ENCODE data around the gene GID8. TPM values are rescaled to one million over a fixed set of nuclear protein-coding genes. Genes with fewer than 3 reads are reported as not detected.
"Not testable (repeated sequence)": the region's sequence is repeated elsewhere in the genome, so short reads cannot be mapped to it uniquely, and the experiment has no call there.

The GID8 gene
- polyA plus RNA-seq, 1 donor: 57.8 TPM

DNA sequence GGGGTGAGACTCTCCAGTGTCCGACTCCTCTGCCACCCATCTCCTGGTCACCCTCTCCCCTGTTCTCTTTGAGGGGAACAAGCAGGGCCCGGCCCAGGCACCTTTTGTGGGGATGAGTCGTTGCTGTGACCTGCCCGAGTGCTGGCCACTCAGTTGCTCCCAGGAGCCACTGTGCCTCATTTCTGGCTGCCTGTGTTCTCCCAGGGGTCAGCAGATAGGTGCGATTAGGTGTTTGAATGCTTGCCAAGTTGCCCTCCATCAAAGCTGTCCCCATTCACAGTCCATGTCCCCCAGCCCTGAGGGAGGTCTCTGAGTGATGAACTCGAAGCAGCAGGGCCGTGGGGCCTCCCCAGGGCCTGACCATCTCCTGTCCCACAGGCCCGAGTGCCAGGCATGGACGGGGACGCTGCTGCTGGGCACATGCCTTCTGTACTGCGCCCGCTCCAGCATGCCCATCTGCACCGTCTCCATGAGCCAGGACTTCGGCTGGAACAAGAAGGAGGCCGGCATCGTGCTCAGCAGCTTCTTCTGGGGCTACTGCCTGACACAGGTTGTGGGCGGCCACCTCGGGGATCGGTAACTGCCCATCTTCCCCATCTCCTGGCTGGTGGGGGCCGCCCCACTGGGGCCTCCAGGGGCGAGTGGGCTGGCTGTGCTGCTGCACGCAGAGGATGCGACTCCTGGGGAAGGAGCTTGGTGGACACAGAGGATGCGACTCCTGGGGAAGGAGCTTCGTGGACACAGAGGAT lies 18.6 kb downstream of the GID8 start:
- no peak for DNase-seq

DNA sequence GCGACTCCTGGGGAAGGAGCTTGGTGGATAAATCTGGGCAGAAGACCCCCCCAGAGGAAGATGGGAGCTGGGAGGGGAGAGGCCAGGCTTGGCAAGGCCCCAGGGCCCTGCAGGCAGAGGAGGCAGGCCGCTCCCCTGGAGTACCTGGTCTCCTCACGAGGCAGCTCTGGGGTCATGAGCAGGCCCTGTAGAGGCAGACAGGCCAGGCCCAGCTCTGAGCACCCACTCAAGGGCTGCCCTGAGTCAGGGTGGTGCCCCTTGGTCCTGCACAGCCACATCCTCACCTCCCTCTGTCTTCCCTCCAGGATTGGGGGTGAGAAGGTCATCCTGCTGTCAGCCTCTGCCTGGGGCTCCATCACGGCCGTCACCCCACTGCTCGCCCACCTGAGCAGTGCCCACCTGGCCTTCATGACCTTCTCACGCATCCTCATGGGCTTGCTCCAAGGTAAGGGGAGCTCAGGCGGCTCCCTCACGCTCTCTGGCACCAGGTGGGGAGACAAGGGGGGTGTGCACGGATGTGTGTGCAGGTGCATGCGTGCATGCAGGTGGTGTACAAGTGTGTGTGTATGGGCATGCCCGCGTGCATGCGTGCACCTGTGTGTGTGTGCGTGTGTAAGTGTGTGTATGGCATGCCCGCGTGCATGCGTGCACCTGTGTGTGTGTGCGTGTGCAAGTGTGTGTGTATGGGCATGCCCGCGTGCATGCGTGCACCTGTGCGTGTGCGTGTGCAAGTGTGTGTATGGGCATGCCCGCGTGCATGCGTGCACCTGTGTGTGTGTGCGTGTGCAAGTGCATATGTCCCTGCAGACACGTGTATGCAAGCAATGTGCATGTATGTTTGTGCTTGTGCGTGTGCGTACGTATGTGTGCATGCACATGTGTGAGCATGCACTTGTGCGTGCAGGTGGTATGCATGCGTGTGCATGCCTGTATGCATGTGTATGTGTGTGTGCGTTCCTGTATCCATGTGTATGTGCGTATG lies 19.5 kb downstream of the GID8 start:
- no peak for DNase-seq

DNA sequence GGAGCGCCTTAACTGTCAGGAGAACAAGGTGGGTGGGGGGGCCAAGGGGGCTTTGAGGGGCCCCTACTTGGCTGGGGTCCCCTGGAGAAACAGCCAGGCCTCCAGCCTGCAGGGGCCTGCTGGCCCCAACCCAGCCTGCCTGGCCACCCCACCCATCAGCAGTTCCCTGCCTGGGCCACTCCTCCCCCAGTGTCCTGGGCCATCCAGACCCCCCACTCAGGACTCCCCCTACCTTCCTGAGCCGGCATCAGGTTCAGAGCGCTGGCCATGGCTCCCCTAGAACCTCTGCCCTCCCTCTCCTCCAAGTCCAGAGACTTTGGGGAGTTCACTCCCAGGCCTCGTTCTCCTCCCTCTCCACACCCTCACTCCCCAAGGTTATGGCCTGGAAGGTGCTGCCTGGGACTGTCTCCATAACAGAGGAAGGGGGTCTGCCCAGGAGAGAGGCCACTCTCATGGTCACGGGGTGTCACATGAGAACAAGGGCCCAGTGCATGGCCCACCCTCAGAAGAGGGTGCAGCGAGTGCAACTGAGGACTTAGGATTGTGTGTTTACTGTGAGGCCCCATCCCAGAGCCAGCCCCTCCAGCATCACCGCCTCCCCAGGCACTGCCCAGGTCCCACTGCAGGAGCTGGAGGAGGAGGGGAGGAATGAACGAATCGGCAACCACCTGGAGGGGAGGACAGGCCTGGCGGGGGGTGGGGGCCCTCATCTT lies 20.6 kb downstream of the GID8 start:
- no peak for DNase-seq

DNA sequence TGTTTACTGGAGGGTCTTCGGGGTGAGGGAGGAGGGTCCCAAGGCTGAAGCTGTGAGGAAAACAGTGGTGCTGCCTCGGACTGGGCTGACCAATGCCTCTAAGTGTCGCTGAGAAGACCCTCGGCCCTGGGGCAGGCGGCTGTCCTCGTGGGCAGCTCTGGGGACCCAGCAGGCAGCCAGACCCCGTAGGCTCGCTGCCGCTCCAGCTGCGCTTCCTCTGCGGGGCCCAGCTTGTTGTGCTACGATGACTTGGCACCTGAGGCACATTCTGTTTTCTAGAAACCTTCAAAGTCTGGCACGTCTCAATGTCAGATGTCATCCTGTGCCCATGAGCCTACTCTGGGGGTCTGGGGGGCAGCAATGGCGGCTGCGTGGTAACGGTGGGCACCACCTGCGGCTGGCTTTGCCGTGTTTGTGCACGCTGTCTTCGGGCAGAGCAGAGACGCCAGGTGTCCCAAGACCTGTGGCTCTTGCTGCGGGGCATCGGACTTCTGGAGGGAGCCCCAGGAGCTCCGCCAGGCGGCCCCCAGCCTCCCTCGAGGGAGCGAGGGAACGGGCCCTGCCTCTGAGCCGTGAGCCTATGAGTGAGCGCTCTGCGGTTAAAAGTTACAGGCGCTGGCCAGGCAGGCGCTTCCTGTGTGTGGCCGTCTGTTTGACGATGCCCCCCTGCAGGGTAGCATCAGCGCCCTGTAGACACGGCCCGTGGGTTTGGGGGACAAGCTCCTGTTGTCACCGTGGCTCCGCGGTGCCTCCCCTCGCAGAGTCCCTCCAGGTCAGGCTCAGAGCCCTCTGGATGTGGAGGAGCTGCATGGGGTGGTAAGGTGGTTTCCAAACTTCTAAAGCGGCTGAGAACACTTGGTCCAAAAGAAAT lies 21.4 kb downstream of the GID8 start:
- no peak for DNase-seq

DNA sequence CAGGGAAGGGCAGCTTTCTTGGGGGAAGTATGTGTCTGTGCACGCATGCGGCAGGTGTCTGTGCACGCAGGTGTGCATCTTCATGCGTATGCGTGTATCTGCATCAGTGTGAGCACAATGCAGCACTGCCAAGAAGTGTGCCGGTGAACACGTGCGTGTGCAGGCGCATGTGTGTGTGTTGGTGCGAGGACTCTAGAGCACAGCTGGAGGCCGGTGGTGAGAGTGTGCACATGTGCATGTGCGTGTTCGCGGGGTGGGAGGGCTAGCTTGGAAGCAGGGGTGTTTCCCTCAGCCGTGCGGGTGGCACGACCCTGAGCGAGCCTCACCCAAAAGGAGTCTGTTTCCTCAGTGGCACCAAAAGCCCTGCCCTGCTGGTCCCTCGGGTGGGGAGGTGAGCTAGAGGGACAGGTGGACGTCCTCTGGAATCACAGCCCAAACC lies 22.1 kb downstream of the GID8 start:
- DNase-seq: no peak

DNA sequence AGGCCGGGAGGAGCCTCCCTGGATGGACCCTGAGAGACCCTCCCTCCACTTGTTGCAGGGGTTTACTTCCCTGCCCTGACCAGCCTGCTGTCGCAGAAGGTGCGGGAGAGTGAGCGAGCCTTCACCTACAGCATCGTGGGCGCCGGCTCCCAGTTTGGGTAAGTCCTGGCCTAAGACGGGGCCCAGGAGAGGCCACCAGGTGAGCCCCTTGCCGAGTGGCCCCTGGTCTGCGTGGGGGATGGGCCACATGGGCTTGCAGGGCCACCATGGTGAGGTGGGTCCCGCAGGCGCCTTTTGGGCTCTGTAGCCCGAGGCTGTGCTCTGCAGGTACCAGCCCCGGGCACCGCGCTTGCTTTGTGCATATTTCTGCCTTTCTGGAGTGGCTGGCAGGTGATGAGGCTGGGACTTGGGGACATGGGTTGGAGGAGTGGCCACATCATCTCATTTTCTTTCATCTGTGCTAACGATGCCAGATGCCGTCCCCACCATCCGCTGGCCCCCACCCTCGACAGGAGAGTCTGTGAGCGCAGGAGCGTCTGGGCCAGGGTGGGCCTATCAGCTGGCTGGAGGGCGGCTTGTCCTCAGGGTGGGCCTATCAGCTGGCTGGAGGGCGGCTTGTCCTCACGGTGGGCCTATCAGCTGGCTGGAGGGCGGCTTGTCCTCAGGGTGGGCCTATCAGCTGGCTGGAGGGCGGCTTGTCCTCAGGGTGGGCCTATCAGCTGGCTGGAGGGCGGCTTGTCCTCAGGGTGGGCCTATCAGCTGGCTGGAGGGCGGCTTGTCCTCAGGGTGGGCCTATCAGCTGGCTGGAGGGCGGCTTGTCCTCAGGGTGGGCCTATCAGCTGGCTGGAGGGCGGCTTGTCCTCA lies 22.7 kb downstream of the GID8 start:
- not testable (repeated sequence) for DNase-seq

DNA sequence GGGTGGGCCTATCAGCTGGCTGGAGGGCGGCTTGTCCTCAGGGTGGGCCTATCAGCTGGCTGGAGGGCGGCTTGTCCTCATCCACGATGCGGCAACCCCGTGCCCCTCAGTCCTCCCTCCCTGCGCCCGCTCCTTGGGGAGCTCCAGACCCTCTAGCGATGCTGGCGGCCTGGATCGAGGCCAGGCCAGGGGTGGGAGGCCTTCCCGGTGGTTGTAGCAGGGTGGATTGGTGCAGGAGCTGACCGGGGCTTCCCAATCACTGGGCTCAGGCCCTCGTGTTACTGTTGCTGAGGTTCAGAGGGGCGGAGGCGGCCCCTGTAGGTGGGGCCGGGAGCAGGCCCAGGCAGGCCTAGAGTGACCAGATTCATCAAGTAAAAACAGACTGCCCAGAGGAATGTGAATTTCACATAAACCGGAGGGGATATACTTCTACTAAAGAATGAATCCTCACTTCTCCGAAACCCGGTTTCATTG lies 23.4 kb downstream of the GID8 start:
- peak; percentile 24 for DNase-seq

DNA sequence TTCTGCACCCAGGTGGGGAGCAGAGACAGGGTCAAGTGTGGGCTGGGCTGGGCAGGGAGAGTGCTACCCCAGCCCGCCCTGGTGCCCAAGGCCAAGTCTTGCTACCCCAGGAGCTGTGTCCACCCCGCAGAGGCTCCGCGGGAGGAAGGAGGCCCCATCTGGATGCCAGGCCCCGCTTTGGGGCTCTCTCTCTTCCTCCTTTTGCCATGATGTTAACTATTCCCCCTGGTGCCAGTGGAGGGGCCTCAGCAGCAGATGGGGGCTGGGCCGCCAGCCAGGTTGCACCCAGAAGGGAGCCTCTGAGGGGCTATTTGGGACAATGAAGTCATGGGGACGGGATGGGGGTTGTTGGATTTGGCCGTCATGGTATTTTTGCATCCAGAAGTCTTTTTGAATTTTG lies 23.9 kb downstream of the GID8 start:
- no peak for DNase-seq

DNA sequence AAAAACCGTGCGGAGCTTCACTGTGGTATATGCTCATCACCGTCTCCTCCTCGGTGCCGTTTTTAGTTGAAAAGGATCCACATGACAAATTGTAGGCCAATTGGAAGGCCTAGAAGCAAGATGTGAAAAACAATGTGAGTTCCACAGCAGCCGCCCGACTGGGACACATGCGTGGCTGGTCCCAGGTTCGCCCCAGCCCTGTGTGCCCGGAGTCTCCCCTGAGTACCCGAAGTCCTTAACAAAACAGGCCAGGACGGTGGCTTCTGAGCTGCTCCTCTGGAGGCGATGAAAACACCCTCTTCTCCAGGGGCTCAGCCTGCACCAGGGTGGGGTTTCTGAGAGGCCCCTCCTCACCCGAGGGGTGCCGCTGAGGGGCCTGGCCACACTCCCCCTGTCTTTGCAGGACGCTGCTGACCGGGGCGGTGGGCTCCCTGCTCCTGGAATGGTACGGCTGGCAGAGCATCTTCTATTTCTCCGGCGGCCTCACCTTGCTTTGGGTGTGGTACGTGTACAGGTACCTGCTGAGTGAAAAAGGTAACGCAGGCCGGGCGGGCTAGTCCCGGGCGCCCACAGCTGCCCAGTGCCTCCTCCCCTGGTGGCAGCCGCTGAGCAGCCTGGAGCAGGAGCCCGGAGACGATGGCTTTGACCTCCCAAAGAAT lies 24.4 kb downstream of the GID8 start:
- no peak for DNase-seq

DNA sequence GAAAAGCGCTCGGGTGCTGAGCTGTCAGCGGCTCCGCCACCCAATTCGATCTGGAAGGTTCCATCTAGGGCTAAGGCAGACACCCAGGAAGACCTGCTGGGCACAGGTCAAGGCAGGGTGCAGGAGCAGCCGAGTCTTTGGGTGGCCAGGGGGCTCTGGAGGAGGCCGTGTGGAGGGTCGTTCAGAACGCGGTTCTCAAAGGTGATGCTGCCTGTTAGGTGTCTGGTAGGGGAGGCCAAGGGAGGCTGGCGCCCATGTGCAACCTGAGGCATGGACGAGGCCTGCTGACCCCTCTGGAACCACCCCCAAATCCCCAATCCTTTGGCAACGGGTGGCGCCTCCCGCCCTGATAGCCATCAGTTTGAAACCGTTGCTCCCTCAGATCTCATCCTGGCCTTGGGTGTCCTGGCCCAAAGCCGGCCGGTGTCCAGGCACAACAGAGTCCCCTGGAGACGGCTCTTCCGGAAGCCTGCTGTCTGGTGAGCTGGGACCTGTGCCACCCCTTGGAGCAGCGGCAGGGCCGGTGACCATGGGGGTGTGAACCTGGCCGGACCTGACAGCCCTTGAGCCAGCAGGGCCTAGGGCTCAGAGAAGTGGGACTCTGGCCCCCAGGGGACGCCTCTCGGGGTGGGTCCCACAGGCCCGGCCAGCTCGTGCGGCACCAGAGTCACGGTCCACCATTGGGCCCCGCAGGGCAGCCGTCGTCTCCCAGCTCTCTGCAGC lies 25.1 kb downstream of the GID8 start:
- DNase-seq: no peak

DNA sequence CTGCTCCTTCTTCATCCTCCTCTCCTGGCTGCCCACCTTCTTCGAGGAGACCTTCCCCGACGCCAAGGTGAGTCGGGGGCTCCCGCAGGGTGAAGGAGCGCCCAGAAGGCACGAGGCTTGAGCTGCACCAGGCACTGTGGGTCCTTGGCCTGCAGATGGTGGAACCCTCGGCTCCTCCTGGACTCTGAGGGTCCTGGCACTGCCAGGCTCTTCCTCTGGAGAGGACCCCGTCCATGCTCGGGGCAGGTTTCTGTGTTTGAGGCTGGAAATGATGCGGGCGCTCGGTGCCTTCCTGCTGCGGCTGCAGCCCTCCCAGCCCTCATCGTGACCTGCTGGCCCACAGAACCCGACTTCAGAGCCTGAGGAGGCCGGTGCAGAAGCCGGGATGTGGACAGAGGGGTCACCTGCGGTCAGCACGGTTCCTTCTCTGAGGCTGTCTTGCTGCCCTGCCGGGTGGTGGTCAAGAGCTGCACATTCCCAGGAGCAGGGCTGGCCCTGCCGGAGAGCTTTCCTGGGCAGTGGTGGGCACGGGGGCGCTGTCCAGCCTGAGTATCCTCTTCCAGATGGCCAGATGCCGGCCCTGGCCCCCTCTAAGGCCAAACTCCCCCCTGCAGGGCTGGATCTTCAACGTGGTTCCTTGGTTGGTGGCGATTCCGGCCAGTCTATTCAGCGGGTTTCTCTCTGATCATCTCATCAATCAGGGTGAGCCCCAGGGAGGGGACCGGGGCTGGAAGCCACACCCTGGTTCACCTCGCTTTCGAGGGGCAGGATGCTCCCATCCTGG lies 25.9 kb downstream of the GID8 start:
- DNase-seq: no peak

DNA sequence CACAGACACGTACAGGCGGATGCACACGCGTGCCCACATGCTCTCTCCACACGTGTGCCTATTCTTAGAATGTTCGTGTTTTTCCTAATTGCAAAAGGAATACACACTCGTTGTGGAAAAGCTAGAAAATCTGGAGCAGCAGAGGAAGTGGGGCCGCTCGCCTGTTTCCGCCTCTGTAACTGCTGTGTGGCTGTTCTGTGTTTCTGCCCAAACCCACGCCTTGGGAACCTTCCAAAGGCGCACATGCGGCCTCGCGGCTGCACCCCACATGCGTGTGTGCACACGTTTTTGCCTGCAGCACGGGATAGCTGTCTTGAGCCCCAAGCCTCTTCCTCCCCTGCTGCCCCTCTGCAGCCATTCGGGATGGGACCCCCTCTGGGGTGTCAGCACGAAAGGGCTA lies 26.8 kb downstream of the GID8 start:
- DNase-seq: no peak

DNA sequence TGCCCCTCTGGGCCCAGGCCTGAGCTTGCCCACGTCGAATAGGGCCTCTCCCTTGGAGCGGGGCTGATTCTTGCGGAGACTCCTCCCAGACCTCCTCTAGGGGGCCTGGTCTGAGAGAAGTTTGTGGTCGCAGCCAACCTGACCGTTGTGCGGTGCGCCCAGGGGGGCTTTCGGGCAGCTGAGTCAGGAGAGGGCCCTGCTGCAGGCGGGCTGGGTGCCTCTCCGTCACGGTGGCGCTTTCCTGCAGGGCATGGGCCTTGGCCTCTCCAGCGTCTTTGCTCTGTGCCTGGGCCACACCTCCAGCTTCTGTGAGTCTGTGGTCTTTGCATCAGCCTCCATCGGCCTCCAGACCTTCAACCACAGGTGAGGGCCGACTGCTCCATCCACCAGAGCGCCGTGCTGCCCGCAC lies 27.4 kb downstream of the GID8 start:
- DNase-seq: no peak

DNA sequence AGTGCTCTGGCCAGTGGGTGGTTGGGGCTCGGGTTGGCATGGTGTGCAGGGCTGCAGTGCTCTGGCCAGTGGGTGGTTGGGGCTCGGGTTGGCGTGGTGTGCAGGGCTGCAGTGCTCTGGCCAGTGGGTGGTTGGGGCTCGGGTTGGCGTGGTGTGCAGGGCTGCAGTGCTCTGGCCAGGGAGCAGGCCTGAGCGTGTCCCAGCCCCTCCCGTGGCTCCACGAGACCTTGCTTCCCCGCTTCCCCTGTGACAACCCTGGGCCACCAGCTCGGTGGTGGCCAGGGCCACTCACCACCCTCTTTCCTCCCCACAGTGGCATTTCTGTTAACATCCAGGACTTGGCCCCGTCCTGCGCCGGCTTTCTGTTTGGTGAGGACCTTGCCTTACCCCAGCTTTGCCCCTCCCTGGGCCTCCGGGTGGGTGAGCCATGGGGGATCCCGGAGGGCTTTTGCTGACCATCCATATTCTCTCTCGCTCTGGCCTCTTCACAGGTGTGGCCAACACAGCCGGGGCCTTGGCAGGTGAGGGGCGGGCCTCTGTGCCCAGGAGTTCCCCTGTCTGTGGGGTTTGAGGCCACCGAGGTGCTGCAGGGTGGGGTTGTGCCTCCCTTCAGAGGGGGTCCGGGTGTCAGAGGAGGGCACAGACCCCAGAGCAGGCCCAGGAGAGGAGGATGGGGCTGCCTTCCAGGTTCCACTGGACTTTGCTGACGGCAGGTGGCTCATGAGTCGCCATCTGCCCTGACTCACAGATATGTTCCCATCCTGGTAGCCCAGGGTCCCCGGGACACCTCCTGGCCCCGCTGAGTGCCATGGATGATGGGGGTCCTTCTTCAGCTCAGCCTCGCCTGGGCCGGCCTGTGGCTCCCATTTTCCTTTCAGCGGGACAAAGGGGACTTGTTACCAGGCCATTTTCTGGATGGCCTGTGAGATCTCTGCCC lies 28.5 kb downstream of the GID8 start:
- DNase-seq: no peak

DNA sequence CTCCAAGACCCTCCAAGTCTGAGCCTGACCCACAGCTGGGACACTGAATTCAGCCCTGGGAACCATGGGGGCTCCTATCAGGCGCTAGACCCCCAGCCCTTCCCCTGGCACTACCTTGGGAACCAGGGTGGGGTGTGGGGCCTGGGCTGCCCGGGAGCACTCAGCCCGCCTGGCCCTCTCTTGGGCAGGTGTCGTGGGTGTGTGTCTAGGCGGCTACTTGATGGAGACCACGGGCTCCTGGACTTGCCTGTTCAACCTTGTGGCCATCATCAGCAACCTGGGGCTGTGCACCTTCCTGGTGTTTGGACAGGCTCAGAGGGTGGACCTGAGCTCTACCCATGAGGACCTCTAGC lies 29.2 kb downstream of the GID8 start:
- DNase-seq: no peak

DNA sequence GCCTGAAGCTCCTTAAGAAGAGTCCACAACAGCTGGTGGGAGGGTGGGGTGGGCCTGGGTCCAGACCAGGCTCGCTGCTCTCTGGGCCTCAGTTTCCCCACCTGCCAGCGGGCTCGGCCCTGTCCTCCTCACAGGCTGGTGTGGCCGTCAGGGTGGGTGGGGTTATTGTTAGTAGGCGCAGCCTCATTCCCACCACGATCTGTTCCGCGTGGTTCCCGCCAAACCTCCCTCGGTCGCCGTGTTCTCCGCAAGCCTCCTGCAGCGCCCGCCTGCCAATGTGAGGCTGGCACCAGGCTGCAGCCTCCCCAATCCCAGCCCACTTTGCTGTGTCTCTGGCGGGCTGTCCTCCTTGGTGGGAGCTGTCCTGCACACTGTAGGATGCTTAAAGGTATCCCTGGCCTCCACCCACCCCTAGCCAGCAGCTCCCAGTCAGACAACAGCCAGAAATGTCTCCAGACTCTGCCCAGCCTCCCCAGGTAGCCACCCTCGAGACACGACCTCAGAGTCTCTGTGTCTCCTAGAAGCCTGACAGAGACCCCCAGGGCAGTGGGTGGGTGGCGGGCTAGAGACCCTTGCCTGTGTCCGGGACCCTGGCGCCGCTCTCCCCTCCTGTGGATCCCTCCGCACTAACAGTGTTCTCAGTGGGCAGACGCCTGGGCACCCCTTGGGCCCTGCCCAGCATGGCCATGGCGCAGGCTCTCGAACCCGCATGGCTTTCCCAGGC lies 29.8 kb downstream of the GID8 start:
- DNase-seq: no peak
